ENCODE results near the gene RPN2. TPM values are rescaled to one million over a fixed set of nuclear protein-coding genes. Genes with fewer than 3 reads are reported as not detected.
A peak's percentile ranks its signal among the peaks of the same experiment; 100 is the strongest.

The RPN2 gene
- total RNA-seq, 2 donors from 2014 or later, result 154 to 269 TPM

DNA sequence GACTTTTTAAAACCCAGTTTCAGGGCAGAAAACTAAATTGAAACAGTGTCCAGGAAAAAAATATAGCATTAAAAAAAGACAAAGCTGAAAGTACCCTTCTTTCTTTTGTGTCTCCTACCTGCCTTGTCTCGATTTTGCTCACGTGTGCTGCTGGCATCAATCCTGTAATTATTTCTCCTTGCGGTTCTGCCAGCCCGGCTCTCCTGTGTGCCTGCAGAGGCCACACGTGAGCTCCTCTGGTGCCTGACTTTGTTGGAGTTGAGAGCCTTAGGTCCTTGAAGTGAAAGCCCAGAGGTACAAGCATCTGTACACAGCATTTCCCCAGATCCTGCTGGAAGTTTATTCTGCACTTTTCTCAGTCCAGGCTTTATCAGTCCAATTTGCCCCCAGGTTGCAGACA lies 46.0 kb downstream of the RPN2 start:
- Histone ChIP-seq H3K4me1 (no peaks in the 10 kb centered on the region), H3K4me3 (no peak overlapping the region), H3K27me3 (no peaks in the 10 kb centered on the region), H3K36me3 (peaks cover 9% of the 10 kb centered on the region), H3K27ac (no peak overlapping the region), H3K9me3 (no peaks in the 10 kb centered on the region), H3K9ac (ENCODE audit: low read depth in 2 of 2, low read length in 2 of 2) (no peak overlapping the region)
- intact Hi-C loops (cut with DNase I), result no loop called here
- TF ChIP-seq, protein P1, sequence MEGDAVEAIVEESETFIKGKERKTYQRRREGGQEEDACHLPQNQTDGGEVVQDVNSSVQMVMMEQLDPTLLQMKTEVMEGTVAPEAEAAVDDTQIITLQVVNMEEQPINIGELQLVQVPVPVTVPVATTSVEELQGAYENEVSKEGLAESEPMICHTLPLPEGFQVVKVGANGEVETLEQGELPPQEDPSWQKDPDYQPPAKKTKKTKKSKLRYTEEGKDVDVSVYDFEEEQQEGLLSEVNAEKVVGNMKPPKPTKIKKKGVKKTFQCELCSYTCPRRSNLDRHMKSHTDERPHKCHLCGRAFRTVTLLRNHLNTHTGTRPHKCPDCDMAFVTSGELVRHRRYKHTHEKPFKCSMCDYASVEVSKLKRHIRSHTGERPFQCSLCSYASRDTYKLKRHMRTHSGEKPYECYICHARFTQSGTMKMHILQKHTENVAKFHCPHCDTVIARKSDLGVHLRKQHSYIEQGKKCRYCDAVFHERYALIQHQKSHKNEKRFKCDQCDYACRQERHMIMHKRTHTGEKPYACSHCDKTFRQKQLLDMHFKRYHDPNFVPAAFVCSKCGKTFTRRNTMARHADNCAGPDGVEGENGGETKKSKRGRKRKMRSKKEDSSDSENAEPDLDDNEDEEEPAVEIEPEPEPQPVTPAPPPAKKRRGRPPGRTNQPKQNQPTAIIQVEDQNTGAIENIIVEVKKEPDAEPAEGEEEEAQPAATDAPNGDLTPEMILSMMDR (IDR thresholded peaks at IDR 0.05), result no peak
- DNase-seq, result no peak

DNA sequence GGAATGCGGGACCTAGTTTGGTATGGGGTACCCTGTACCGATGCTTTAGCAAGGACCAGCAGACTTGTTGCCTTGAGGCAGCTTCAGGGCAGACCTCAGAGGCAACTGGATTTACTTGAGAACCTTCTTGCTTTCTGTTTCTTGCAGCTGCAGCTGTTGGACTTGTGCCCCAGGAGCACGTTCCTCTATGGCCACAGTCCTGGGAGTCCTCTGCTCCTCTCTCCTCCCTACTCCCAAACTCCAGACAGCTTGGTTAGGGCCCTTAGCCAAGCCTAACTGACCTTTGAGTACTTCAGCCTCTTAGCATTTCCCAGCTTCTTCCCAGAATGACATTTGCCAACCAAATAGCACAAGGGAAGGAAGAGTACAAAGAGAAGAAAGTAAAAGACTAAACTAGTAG lies 47.8 kb downstream of the RPN2 start:
- DNase-seq, result peak; percentile 30

DNA sequence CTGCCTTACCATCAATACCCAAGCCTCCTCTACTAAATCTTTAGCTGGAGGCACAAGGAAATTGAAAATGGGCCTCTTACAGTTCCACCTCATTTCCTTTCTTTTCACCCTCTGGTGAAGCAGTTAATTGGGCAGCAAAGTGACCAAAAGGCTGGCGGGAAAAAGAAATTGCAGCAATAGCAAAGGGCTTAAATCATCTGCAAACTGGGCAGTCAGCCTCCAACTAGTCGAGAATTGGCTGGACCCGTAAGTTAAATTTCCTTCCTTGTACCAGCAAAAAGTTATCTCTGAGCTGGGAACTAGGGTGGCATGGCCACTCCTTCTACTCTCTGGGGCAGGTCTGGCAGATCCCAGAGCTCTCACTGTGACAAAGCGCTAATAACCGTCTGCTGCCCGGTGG lies 49.0 kb downstream of the RPN2 start:
- no peak overlapping the region for H3K9ac ChIP-seq (ENCODE audit: low read depth in 2 of 2, low read length in 2 of 2)
- DNase-seq, result no peak
- TF ChIP-seq, protein P1 (IDR thresholded peaks at IDR 0.05), result no peak
- no peaks in the 10 kb centered on the region for H3K27me3 ChIP-seq
- intact Hi-C loops (cut with DNase I), result no loop called here
- no peaks in the 10 kb centered on the region for H3K4me1 ChIP-seq
- peaks cover 26% of the 10 kb centered on the region for H3K36me3 ChIP-seq
- no peak overlapping the region for H3K27ac ChIP-seq
- no peak overlapping the region for H3K4me3 ChIP-seq
- H3K9me3 ChIP-seq, result no peaks in the 10 kb centered on the region

More for the DNA sequence above, 47.8 kb downstream of the RPN2 start:
- H3K36me3 ChIP-seq, result peaks cover 16% of the 10 kb centered on the region
- no peak overlapping the region for H3K27ac ChIP-seq
- TF ChIP-seq, protein P1 (IDR thresholded peaks at IDR 0.05), result no peak
- H3K9me3 ChIP-seq, result no peaks in the 10 kb centered on the region
- no peak overlapping the region for H3K9ac ChIP-seq (ENCODE audit: low read depth in 2 of 2, low read length in 2 of 2)
- no peak overlapping the region for H3K4me3 ChIP-seq
- intact Hi-C loops (cut with DNase I), result no loop called here
- H3K27me3 ChIP-seq, result no peaks in the 10 kb centered on the region
- no peaks in the 10 kb centered on the region for H3K4me1 ChIP-seq

DNA sequence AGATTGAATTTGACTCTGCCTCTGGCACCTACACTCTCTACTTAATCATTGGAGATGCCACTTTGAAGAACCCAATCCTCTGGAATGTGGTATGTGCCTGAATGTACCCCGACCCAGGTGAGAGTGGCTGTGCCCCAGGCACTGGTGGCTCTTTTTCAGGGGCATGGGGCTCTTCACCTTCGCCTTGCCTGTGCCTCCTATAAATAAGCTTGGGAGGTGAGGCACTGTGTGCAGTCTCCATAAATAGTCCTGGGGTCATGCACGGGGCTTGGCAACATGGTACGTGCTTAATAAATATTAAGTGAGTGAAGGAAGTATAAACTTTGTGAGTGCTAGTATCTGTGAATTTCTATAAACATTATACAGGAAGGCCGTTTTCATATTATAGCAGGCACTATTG lies 49.5 kb downstream of the RPN2 start:
- H3K9ac ChIP-seq (ENCODE audit: low read depth in 2 of 2, low read length in 2 of 2), result no peak overlapping the region
- TF ChIP-seq, protein P1 (IDR thresholded peaks at IDR 0.05), result no peak
- no peak for DNase-seq
- H3K27me3 ChIP-seq, result no peaks in the 10 kb centered on the region
- H3K27ac ChIP-seq, result no peak overlapping the region
- H3K36me3 ChIP-seq, result peaks cover 31% of the 10 kb centered on the region
- intact Hi-C loops (cut with DNase I), result no loop called here
- no peaks in the 10 kb centered on the region for H3K9me3 ChIP-seq
- no peaks in the 10 kb centered on the region for H3K4me1 ChIP-seq
- no peak overlapping the region for H3K4me3 ChIP-seq

DNA sequence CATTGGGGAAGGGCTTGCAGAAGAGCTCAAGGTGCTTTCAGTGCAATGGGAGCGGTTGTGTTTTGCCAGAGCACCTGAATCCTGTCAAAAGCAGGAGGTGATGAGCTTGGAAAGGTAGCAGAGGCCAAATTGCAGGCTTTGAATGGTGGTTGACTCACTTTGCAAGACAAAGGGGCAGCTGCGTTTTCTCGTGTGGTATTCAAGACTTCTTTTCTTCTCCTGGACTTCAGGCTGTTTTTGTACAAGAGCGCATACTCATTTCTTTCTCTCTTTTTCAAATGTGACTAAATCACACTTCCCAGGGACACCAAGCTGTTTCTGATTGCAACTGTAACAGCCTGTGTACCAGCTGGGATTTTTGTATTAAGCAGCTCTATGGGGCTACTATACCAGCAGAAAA lies 50.2 kb downstream of the RPN2 start:
- H3K4me1 ChIP-seq, result no peaks in the 10 kb centered on the region
- no peaks in the 10 kb centered on the region for H3K9me3 ChIP-seq
- DNase-seq, result no peak
- H3K4me3 ChIP-seq, result no peak overlapping the region
- intact Hi-C loops (cut with DNase I), result no loop called here
- peaks cover 33% of the 10 kb centered on the region for H3K36me3 ChIP-seq
- no peak overlapping the region for H3K9ac ChIP-seq (ENCODE audit: low read depth in 2 of 2, low read length in 2 of 2)
- no peak overlapping the region for H3K27ac ChIP-seq
- no peaks in the 10 kb centered on the region for H3K27me3 ChIP-seq
- TF ChIP-seq, protein P1 (IDR thresholded peaks at IDR 0.05), result no peak

DNA sequence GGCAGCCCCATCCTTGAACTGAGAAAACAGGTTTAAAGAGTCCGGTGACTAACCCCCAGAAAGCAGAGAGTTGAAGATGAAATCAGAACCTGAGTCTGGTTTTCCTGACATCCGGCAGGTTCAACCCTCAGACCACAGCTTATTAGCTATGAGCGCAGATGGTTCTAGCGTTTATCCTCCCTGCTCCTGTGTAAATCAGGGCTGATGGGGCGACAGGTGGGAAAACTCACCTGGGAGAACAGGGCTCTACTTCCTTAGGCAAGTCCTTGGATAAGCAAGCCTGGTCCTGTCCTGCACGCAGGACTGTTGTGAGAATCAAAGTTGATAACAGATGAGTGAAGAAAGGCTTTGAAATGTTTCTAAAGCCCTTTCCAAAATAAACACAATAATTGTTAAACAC lies 51.1 kb downstream of the RPN2 start:
- Histone ChIP-seq H3K4me1 (no peaks in the 10 kb centered on the region), H3K9me3 (no peaks in the 10 kb centered on the region), H3K9ac (ENCODE audit: low read depth in 2 of 2, low read length in 2 of 2) (no peak overlapping the region), H3K4me3 (no peak overlapping the region), H3K36me3 (peaks cover 30% of the 10 kb centered on the region), H3K27ac (no peak overlapping the region), H3K27me3 (no peaks in the 10 kb centered on the region)
- TF ChIP-seq, protein P1 (IDR thresholded peaks at IDR 0.05), result no peak
- no peak for DNase-seq
- intact Hi-C loops (cut with DNase I), result no loop called here
